Activated T-cell treated with anti-CD3 and anti-CD28 coated beads, Interleukin-2, amount 50 U/mL, for 72 hours (primary cell): ENCODE results near the gene MAS1. TPM values are rescaled to one million over a fixed set of nuclear protein-coding genes. Genes with fewer than 3 reads are reported as not detected.
A peak's percentile ranks its signal among the peaks of the same experiment; 100 is the strongest.

ENCODE experiments used
- ATAC-seq, 2 donors: fragments of 150-1000 bp; cut with Tn5 transposase; replicated peaks in 1 of 2; 2 replicates each; pipeline ENCODE4 v1.10.0; 2021; ENCODE audit warnings: moderate library complexity in 2 of 2, mild to moderate bottlenecking in 1 of 2
- DNase-seq, 2 donors: peaks; one replicate each; pipeline ENCODE4 v3.0.0; 2021 to 2022; ENCODE audit warnings: mixed read lengths in 1 of 2
- H3K27ac Mint-ChIP-seq: one replicate; pipeline ENCODE4 v1.8.0; 2022; ENCODE audit warnings: mild to moderate bottlenecking, moderate library complexity, mixed read lengths
- H3K27me3 Mint-ChIP-seq: one replicate; pipeline ENCODE4 v1.8.0; 2022; ENCODE audit warnings: low read depth, mixed read lengths
- H3K36me3 Mint-ChIP-seq, 2 donors: one replicate each; pipeline ENCODE4 v1.8.0; 2022; ENCODE audit warnings: mixed read lengths in 2 of 2, mild to moderate bottlenecking in 1 of 2; ENCODE audit not compliant: insufficient read depth in 2 of 2
- H3K4me1 Mint-ChIP-seq: one replicate; pipeline ENCODE4 v1.8.0; 2022; ENCODE audit warnings: low read depth, mixed read lengths
- H3K4me3 Mint-ChIP-seq, 2 donors: one replicate each; pipeline ENCODE4 v1.8.0; 2022; ENCODE audit warnings: mild to moderate bottlenecking in 2 of 2, mixed read lengths in 2 of 2, moderate library complexity in 2 of 2
- H3K9me3 Mint-ChIP-seq, 2 donors: one replicate each; pipeline ENCODE4 v1.8.0; 2022; ENCODE audit warnings: mixed read lengths in 2 of 2
- total RNA-seq, 2 donors: library from RNA; stranded (reverse); gene quantifications; one replicate each; pipeline ENCODE4 v1.2.3, GENCODE V29; 2022

The MAS1 gene
- total RNA-seq, 2 donors from 2014 or later = not detected

DNA sequence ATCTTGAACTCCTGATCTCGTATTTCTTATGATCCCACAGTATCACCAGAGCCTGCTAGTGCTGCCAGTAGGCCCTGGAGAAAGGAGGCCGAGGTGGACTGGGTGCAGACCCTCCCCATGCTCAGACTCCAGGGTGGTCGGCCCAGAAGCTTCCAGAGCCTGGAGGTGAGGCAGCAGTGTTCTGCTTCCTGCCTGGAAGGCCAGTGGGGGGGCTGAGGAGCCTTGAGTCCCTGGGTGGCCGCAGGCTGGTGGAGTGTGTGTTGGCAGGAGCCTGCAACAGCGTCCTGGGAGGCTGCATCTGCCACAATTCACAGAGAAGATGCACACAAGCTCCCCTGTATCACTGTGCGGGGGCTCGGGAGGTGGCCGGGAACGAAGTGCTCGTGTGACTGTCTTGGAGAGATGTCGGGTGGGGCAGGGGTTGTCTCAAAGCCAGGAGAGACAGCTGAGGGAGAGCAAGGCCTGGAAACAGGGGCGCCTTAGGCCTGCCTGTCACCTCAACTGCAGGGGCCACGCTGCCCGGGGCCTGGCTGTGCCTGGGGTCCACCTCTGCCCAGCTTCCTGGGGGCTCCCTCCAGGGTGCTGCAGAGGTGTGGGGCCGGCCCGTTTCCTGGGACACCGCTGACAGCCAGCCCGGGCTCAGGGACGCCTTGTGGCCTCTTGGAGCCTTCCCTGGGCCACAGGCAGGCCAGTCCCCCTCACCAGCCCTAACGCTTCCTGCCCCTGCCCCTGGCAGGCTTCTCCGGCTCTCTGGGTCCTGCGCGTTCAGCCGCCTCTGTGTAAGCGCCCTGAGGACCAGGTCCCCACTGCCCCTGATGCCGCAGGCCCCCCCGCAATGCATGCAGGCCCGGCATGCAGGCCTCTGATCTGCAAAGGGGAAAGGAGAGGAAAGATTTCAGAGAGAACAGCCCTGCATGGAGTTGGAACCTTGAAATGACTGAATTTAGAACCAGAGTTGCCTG lies 24.2 kb upstream of the MAS1 start:
- ATAC-seq = no peak
- H3K4me1 Mint-ChIP-seq = peaks cover 16% of the 10 kb centered on the region
- H3K4me3 Mint-ChIP-seq = no peak overlapping the region
- H3K9me3 Mint-ChIP-seq = peaks cover 0 to 1% of the 10 kb centered on the region in 2 donors
- DNase-seq = no peak
- H3K27me3 Mint-ChIP-seq = no peaks in the 10 kb centered on the region
- no peak overlapping the region for H3K27ac Mint-ChIP-seq
- H3K36me3 Mint-ChIP-seq = no peaks in the 10 kb centered on the region

- no peaks in the 10 kb centered on the region for H3K27me3 Mint-ChIP-seq
- peaks cover 7% of the 10 kb centered on the region for H3K4me1 Mint-ChIP-seq
- H3K27ac Mint-ChIP-seq = no peak overlapping the region
- DNase-seq (no peak), ATAC-seq (no peak)
- H3K9me3 Mint-ChIP-seq = peaks cover 0 to 1% of the 10 kb centered on the region in 2 donors
- no peaks in the 10 kb centered on the region for H3K36me3 Mint-ChIP-seq
- no peak overlapping the region for H3K4me3 Mint-ChIP-seq
These were observed 19.5 kb upstream of the MAS1 start for GRCh38 chr6:159871241-159871640.

DNA sequence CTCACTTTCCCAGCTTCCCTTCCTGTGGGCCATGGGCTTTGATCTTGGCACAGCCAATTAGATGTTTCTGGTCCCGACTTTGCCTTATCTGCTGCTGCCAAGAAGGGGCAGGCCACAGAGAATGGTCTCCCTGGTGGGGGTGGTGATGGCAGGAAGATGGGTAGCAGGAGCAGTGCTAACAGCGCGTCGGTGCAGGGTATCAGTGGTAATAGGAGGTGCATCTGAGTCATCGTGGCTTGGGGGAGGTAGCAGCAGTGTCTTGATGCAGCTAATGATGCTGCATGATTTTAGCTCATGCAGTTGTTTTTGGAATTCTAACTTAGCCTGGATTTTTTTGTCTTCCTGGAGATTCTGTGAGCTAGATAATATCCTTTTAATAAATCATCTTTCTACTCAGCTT lies 18.9 kb upstream of the MAS1 start:
- H3K27me3 Mint-ChIP-seq = no peaks in the 10 kb centered on the region
- H3K9me3 Mint-ChIP-seq = peaks cover 0 to 1% of the 10 kb centered on the region in 2 donors
- H3K4me3 Mint-ChIP-seq = no peak overlapping the region
- ATAC-seq = peak; percentile 67 to 84
- DNase-seq = peak; percentile 15 to 45
- H3K36me3 Mint-ChIP-seq = no peaks in the 10 kb centered on the region
- H3K4me1 Mint-ChIP-seq = peaks cover 7% of the 10 kb centered on the region
- no peak overlapping the region for H3K27ac Mint-ChIP-seq

DNA sequence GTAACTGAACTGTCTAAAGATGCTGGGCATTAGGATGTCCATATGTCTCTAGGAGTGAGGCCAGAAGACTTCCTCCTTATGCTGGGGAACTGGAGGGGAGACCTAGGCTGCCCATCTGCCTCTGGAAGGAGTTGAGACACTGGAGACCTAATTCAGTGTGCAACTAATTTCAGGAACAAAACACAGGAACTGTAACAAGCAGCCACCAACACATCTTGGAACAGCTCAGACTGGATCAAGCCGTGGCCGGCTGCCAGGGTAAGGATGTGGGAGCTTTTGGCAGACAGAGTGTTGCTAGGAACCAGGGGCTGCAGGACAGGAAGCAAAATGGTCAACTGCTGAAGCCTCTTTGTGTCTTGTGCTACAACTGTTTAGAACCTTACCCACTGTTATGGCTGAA lies 16.4 kb upstream of the MAS1 start:
- H3K9me3 Mint-ChIP-seq = no peaks in the 10 kb centered on the region
- ATAC-seq = no peak
- peaks cover 7% of the 10 kb centered on the region for H3K4me1 Mint-ChIP-seq
- no peaks in the 10 kb centered on the region for H3K36me3 Mint-ChIP-seq
- no peak for DNase-seq
- no peak overlapping the region for H3K4me3 Mint-ChIP-seq
- H3K27ac Mint-ChIP-seq = no peak overlapping the region
- H3K27me3 Mint-ChIP-seq = no peaks in the 10 kb centered on the region

DNA sequence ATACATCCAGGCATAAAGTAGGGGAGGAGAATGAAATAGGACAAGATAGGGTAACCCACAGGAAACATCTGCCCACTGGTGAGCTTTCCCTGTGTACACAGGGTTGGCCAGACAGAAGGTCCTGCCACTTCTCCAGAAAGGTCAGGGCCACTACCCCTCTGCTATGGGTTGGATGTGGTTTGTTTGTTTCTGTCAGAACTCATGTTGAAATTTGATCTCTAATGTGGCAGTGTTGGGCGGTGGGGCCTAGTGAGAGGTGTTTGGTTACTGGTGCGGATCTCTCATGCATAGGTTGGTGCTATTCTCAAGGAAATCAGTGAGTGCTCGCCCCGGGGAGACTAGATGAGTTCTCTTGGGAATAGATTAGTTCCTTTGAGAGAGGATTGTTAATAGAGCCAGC lies 15.6 kb upstream of the MAS1 start:
- Mint-ChIP-seq H3K27ac (no peak overlapping the region), H3K27me3 (no peaks in the 10 kb centered on the region), H3K4me1 (peaks cover 7% of the 10 kb centered on the region), H3K4me3 (no peak overlapping the region), H3K36me3 (no peaks in the 10 kb centered on the region), H3K9me3 (no peaks in the 10 kb centered on the region)
- DNase-seq (no peak), ATAC-seq (no peak)

GRCh38 chr6:159876242-159876641 lies 14.5 kb upstream of the MAS1 start:
- no peaks in the 10 kb centered on the region for H3K27me3 Mint-ChIP-seq
- no peak overlapping the region for H3K4me3 Mint-ChIP-seq
- ATAC-seq (no peak), DNase-seq (no peak)
- no peaks in the 10 kb centered on the region for H3K9me3 Mint-ChIP-seq
- H3K36me3 Mint-ChIP-seq = no peaks in the 10 kb centered on the region
- peaks cover 7% of the 10 kb centered on the region for H3K4me1 Mint-ChIP-seq
- no peak overlapping the region for H3K27ac Mint-ChIP-seq

DNA sequence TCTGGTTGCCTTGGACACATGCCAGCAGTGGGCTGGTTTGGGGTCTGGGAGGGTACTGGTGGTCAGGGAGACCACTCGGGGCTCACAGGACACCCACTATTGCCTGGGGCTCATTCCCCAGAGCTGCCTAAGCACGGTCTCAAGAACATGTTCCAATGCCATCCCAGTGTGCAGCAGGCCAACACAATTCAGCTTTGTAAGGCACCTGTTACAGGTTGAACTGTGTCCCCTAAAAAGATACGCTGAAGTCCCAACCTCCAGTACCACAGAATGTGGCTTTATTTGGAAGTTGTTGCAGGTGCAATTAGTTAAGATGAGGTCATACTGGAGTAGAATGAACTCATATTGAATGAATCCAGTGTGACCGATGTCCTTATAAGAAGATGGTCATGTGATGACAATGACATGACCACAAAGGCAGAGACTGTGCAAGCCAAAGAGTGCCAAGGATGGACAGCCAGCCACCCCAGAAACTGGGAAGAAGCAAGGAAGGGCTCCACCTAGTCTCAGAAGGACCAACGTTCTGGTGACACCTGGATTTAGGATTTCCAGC lies 13.5 kb upstream of the MAS1 start:
- no peak for DNase-seq
- H3K9me3 Mint-ChIP-seq = no peaks in the 10 kb centered on the region
- no peaks in the 10 kb centered on the region for H3K27me3 Mint-ChIP-seq
- no peak overlapping the region for H3K27ac Mint-ChIP-seq
- no peak for ATAC-seq
- H3K36me3 Mint-ChIP-seq = no peaks in the 10 kb centered on the region
- H3K4me3 Mint-ChIP-seq = no peak overlapping the region
- no peaks in the 10 kb centered on the region for H3K4me1 Mint-ChIP-seq

- H3K4me3 Mint-ChIP-seq = no peak overlapping the region
- no peaks in the 10 kb centered on the region for H3K36me3 Mint-ChIP-seq
- DNase-seq = no peak
- no peak for ATAC-seq
- no peaks in the 10 kb centered on the region for H3K27me3 Mint-ChIP-seq
- H3K27ac Mint-ChIP-seq = no peak overlapping the region
- no peaks in the 10 kb centered on the region for H3K4me1 Mint-ChIP-seq
- H3K9me3 Mint-ChIP-seq = no peaks in the 10 kb centered on the region
These were observed 12.4 kb upstream of the MAS1 start for GRCh38 chr6:159878341-159878740.

GRCh38 chr6:159879856-159880255 lies 10.9 kb upstream of the MAS1 start:
- H3K4me3 Mint-ChIP-seq = no peak overlapping the region
- H3K4me1 Mint-ChIP-seq = no peaks in the 10 kb centered on the region
- ATAC-seq (no peak), DNase-seq (no peak)
- no peaks in the 10 kb centered on the region for H3K27me3 Mint-ChIP-seq
- no peak overlapping the region for H3K27ac Mint-ChIP-seq
- H3K36me3 Mint-ChIP-seq = no peaks in the 10 kb centered on the region
- no peaks in the 10 kb centered on the region for H3K9me3 Mint-ChIP-seq

DNA sequence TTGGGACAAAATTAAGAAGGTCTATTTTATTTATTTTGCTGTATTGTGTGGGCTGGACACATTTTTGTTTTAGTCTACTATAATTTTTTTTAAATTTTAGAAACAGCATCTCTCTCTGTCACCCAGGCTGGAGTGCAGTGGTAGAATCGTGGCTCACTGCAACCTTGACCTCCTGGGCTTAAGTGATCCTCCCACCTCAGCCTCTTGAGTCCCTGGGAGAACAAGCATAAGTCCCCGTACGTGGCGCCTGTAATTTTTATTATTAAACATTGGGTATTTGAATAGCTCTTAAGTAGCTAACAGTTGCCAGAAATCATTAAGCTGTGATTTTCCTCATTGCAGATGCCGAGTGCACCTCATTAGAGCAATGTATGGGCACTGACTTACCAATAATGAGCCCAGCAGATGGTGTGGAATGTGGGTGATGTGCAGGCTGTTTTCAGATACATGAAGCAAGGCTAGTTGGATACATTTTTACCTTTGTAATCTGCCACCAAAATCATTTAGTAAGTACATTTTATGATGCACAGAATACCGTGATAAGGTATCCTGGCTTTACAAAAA lies 10.3 kb upstream of the MAS1 start:
- Mint-ChIP-seq H3K36me3 (no peaks in the 10 kb centered on the region), H3K4me1 (no peaks in the 10 kb centered on the region), H3K27ac (no peak overlapping the region), H3K4me3 (no peak overlapping the region), H3K9me3 (no peaks in the 10 kb centered on the region), H3K27me3 (no peaks in the 10 kb centered on the region)
- ATAC-seq (no peak), DNase-seq (no peak)

- no peak for ATAC-seq
- no peak overlapping the region for H3K27ac Mint-ChIP-seq
- no peaks in the 10 kb centered on the region for H3K4me1 Mint-ChIP-seq
- H3K9me3 Mint-ChIP-seq = no peaks in the 10 kb centered on the region
- DNase-seq = no peak
- no peak overlapping the region for H3K4me3 Mint-ChIP-seq
- peaks cover 19% of the 10 kb centered on the region for H3K27me3 Mint-ChIP-seq
- H3K36me3 Mint-ChIP-seq = no peaks in the 10 kb centered on the region
These were observed 6.1 kb upstream of the MAS1 start for GRCh38 chr6:159884720-159885119.

DNA sequence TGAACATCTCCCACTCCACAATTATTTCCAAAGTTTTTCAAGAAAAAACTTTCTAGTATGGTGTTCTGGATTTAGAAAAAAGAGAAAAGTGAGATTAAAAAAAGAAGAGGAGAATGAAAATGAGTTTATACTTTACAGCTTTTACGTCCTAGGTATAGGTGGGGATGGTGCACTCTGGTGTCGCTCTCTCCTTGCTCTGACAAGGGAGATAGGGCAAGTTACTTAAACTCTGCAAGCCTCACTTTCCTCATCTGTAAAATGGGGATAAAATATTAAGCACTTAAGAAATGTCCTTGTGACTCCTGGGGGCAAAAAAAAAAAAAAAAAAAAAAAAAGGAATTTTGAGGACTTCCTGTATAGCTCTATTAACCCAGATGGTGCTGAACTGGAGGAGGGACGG lies 4.5 kb upstream of the MAS1 start:
- DNase-seq (no peak), ATAC-seq (no peak)
- Mint-ChIP-seq H3K9me3 (no peaks in the 10 kb centered on the region), H3K36me3 (no peaks in the 10 kb centered on the region), H3K4me1 (no peaks in the 10 kb centered on the region), H3K27ac (no peak overlapping the region), H3K4me3 (no peak overlapping the region), H3K27me3 (peaks cover 33% of the 10 kb centered on the region)

GRCh38 chr6:159887146-159887545 lies 3.6 kb upstream of the MAS1 start:
- Mint-ChIP-seq H3K9me3 (no peaks in the 10 kb centered on the region), H3K27ac (no peak overlapping the region), H3K36me3 (no peaks in the 10 kb centered on the region), H3K27me3 (peaks cover 41% of the 10 kb centered on the region), H3K4me3 (no peak overlapping the region), H3K4me1 (no peaks in the 10 kb centered on the region)
- DNase-seq = no peak
- no peak for ATAC-seq
